ENCODE measurements around the gene NLRP1. TPM values are rescaled to one million over a fixed set of nuclear protein-coding genes. Genes with fewer than 3 reads are reported as not detected.

The NLRP1 gene
- polyA plus RNA-seq, 1 donor from 2014 or later: 255 TPM

- no peaks in the 10 kb centered on the region for H3F3A ChIP-seq (ENCODE audit: insufficient read depth, low read length, poor library complexity, severe bottlenecking)
These were observed 18.5 kb downstream of the NLRP1 start for GRCh38 chr17:5565808-5566207.

GRCh38 chr17:5563456-5563855 lies 20.9 kb downstream of the NLRP1 start:
- H3F3A ChIP-seq (ENCODE audit: insufficient read depth, low read length, poor library complexity, severe bottlenecking): no peaks in the 10 kb centered on the region
- no peak overlapping the region for H3K27ac ChIP-seq (ENCODE audit: low read length)
- no peak overlapping the region for H2AFZ ChIP-seq (ENCODE audit: low read depth, low read length)
- no peak overlapping the region for H3K9ac ChIP-seq (ENCODE audit: low read length)
- no peaks in the 10 kb centered on the region for H3K27me3 ChIP-seq (ENCODE audit: insufficient read depth, low read depth, low read length)
- no peak overlapping the region for H3K4me3 ChIP-seq (ENCODE audit: low read length)
- no peak overlapping the region for H3K4me2 ChIP-seq (ENCODE audit: low read length)
- H3K36me3 ChIP-seq (ENCODE audit: insufficient read depth, low read length): no peaks in the 10 kb centered on the region
- no peaks in the 10 kb centered on the region for H3K79me2 ChIP-seq (replicated peaks; ENCODE audit: insufficient read depth, low read length)
- no peaks in the 10 kb centered on the region for H3K9me2 ChIP-seq (ENCODE audit: insufficient read depth, low read length)
- H3K9me3 ChIP-seq (ENCODE audit: low read length): no peaks in the 10 kb centered on the region
- H4K20me1 ChIP-seq (ENCODE audit: insufficient read depth): no peaks in the 10 kb centered on the region
- TF ChIP-seq RAD21 (conservative IDR thresholded peaks at IDR 0.05) (no peak), TAF1 (IDR thresholded peaks at IDR 0.05; ENCODE audit: low read depth) (no peak), SMC3 (conservative IDR thresholded peaks at IDR 0.05; ENCODE audit: poor library complexity) (no peak), POLR2AphosphoS5 (IDR thresholded peaks at IDR 0.05) (no peak), CTCF (IDR thresholded peaks at IDR 0.05; ENCODE audit: poor library complexity, severe bottlenecking) (no peak), MXI1 (conservative IDR thresholded peaks at IDR 0.05; ENCODE audit: poor library complexity, severe bottlenecking) (no peak), EZH2 (IDR thresholded peaks at IDR 0.05; ENCODE audit: borderline replicate concordance, insufficient read depth, low read length, poor library complexity, severe bottlenecking) (no peak), EP300 (conservative IDR thresholded peaks at IDR 0.05; ENCODE audit: poor library complexity, severe bottlenecking) (no peak)

More at GRCh38 chr17:5565808-5566207, 18.5 kb downstream of the NLRP1 start:
- no peak overlapping the region for H3K9ac ChIP-seq (ENCODE audit: low read length)
- no peaks in the 10 kb centered on the region for H3K36me3 ChIP-seq (ENCODE audit: insufficient read depth, low read length)
- H3K27me3 ChIP-seq (ENCODE audit: insufficient read depth, low read depth, low read length): no peaks in the 10 kb centered on the region
- H2AFZ ChIP-seq (ENCODE audit: low read depth, low read length): no peak overlapping the region
- no peak for TF ChIP-seq TAF1 (IDR thresholded peaks at IDR 0.05; ENCODE audit: low read depth)
- TF ChIP-seq RAD21 (conservative IDR thresholded peaks at IDR 0.05): no peak
- TF ChIP-seq CTCF (IDR thresholded peaks at IDR 0.05; ENCODE audit: poor library complexity, severe bottlenecking): no peak
- no peak for TF ChIP-seq REST (IDR thresholded peaks at IDR 0.05; ENCODE audit: borderline replicate concordance)
- TF ChIP-seq POLR2AphosphoS5 (IDR thresholded peaks at IDR 0.05): no peak
- no peak for TF ChIP-seq EP300 (conservative IDR thresholded peaks at IDR 0.05; ENCODE audit: poor library complexity, severe bottlenecking)
- TF ChIP-seq MXI1 (conservative IDR thresholded peaks at IDR 0.05; ENCODE audit: poor library complexity, severe bottlenecking): no peak
- TF ChIP-seq SMC3 (conservative IDR thresholded peaks at IDR 0.05; ENCODE audit: poor library complexity): no peak
- TF ChIP-seq EZH2 (IDR thresholded peaks at IDR 0.05; ENCODE audit: borderline replicate concordance, insufficient read depth, low read length, poor library complexity, severe bottlenecking): no peak
- H3K4me3 ChIP-seq (ENCODE audit: low read length): no peak overlapping the region
- no peaks in the 10 kb centered on the region for H3K9me2 ChIP-seq (ENCODE audit: insufficient read depth, low read length)
- no peaks in the 10 kb centered on the region for H3K79me2 ChIP-seq (replicated peaks; ENCODE audit: insufficient read depth, low read length)
- H3K4me2 ChIP-seq (ENCODE audit: low read length): no peak overlapping the region
- no peak overlapping the region for H3K27ac ChIP-seq (ENCODE audit: low read length)
- no peaks in the 10 kb centered on the region for H3K9me3 ChIP-seq (ENCODE audit: low read length)
- no peaks in the 10 kb centered on the region for H4K20me1 ChIP-seq (ENCODE audit: insufficient read depth)
